ACC112 (cell line): Measurements from ENCODE around the gene FLRT2.

Experiments used
- H2AFZ ChIP-seq: fragments of 200-600 bp; sonication (generic); one replicate; pipeline ENCODE4 v1.6.0; 2017; ENCODE audit warnings: antibody characterized with exemption, low read length; ENCODE audit not compliant: unreplicated experiment
- H3K27ac ChIP-seq: fragments of 200-600 bp; sonication (generic); 2 replicates; pipeline ENCODE4 v1.5.1; 2014; ENCODE audit warnings: low read depth, mild to moderate bottlenecking, antibody characterized with exemption, low read length, moderate library complexity
- H3K27me3 ChIP-seq: fragments of 200-600 bp; sonication (generic); 2 replicates; pipeline ENCODE4 v1.6.1; 2014; ENCODE audit warnings: mild to moderate bottlenecking, antibody characterized with exemption, low read length, moderate library complexity, mixed read lengths; ENCODE audit not compliant: insufficient read depth
- H3K36me3 ChIP-seq: fragments of 200-600 bp; sonication (generic); 2 replicates; pipeline ENCODE4 v1.6.1; 2016; ENCODE audit warnings: mild to moderate bottlenecking, antibody characterized with exemption, low read length, moderate library complexity, mixed read lengths; ENCODE audit not compliant: insufficient read depth
- H3K4me1 ChIP-seq: fragments of 200-600 bp; sonication (generic); one replicate; pipeline ENCODE4 v1.6.1; 2016; ENCODE audit warnings: low read length, mixed read lengths; ENCODE audit not compliant: insufficient read depth, unreplicated experiment, control insufficient read depth
- H3K4me3 ChIP-seq: fragments of 200-600 bp; sonication (generic); 2 replicates; pipeline ENCODE4 v1.5.1; 2014; ENCODE audit warnings: mild to moderate bottlenecking, low read depth, low read length
- H3K79me2 ChIP-seq: fragments of 200-600 bp; sonication (generic); one replicate; pipeline ENCODE4 v1.6.0; 2016; ENCODE audit warnings: low read length; ENCODE audit not compliant: control insufficient read depth, unreplicated experiment, insufficient read depth

The FLRT2 gene

DNA sequence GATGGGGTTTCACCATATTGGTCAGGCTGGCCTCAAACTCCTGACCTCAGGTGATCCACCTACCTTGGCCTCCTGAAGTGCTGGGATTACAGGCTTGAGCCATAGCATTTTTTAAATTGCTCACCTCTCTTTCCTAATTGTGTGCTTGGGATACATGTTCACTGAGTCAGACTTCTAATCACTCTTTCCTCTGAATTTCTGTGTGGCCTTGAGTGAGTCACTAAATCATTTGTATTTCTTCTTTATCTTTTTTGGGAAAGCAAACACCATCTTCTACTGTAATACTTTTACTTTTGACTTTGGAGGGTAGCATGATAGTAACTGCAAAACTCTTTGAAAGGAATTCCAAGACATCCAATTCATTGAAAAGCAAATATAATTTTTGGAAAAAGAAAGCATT, 60.8 kb downstream of the FLRT2 start:
- H3K4me3 ChIP-seq: peak overlapping the region; percentile 25; the same call in 1 of the 2 replicates
- no peak overlapping the region for H2AFZ ChIP-seq
- H3K79me2 ChIP-seq: no peaks in the 10 kb centered on the region
- H3K27me3 ChIP-seq: no peaks in the 10 kb centered on the region
- H3K4me1 ChIP-seq: peaks cover 32% of the 10 kb centered on the region
- no peaks in the 10 kb centered on the region for H3K36me3 ChIP-seq
- no peak overlapping the region; the same call in 1 of the 2 replicates for H3K27ac ChIP-seq

DNA sequence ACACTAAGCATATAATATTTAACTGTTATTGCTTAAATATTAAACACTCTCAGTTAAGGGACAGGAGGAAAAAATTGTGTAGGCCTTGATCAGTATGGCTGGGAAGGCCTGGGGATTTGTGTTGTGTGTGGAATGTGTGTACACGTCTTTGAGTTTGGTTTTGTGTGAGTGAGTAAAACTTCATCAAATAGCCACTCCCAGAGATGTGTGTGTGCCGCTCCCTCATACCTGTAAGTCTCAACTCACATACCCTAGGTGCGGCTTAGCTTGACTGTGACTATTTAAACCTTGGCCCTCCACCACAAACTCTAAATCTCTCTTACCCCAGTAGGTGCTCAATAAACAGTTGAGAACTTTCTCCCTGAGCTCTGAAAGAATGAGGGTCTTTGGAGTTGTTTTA, 64.3 kb downstream of the FLRT2 start:
- no peak overlapping the region for H3K4me3 ChIP-seq
- H2AFZ ChIP-seq: no peak overlapping the region
- peaks cover 5% of the 10 kb centered on the region; the same call in 1 of the 2 replicates for H3K36me3 ChIP-seq
- peaks cover 9% of the 10 kb centered on the region for H3K4me1 ChIP-seq
- H3K27me3 ChIP-seq: no peaks in the 10 kb centered on the region
- H3K79me2 ChIP-seq: no peaks in the 10 kb centered on the region
- H3K27ac ChIP-seq: no peak overlapping the region

DNA sequence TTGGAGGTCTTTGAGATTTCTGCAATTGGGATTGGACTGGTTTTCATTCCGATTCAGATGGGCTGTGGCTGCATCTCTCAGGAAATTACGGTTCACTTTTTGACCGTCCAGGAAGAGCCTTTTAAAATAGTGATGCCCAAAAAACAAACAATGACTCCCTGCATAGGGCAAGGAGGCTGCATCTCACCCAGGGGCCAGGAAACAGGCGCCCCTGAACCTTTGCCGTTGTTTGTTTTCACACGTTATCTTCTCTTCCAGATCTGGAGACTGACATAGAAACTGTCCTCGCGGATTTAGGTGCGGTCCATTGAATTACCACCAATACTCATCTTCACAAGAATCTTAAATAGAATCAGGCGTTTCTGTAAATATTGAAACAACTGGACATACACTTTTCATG, 66.0 kb downstream of the FLRT2 start:
- no peak overlapping the region for H3K4me3 ChIP-seq
- peaks cover 5% of the 10 kb centered on the region; the same call in 1 of the 2 replicates for H3K36me3 ChIP-seq
- no peaks in the 10 kb centered on the region for H3K27me3 ChIP-seq
- no peaks in the 10 kb centered on the region for H3K79me2 ChIP-seq
- no peak overlapping the region for H2AFZ ChIP-seq
- peaks cover 7% of the 10 kb centered on the region for H3K4me1 ChIP-seq
- H3K27ac ChIP-seq: no peak overlapping the region

DNA sequence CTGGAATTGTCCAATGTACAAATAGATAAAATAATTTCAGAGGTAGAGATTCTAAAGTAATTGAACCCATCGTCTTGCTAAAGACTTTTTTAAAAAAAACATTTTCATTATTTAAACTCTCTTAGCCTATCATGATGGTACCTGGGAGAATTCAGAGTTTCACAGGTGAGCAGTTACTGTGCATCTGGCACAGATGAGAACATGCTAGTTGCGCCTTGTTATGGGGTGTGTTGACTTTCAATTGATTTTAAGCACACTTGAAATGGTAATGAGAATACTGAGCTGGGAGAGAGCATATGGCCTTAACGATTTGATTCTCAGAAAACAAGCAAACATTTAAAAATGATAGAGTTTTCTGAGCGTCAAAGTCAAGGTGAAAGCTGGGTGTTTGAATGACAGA, 66.6 kb downstream of the FLRT2 start:
- Histone ChIP-seq H3K4me3 (no peak overlapping the region), H3K4me1 (peaks cover 5% of the 10 kb centered on the region), H3K36me3 (peaks cover 5% of the 10 kb centered on the region; the same call in 1 of the 2 replicates), H3K79me2 (no peaks in the 10 kb centered on the region), H3K27ac (no peak overlapping the region), H3K27me3 (no peaks in the 10 kb centered on the region), H2AFZ (no peak overlapping the region)

DNA sequence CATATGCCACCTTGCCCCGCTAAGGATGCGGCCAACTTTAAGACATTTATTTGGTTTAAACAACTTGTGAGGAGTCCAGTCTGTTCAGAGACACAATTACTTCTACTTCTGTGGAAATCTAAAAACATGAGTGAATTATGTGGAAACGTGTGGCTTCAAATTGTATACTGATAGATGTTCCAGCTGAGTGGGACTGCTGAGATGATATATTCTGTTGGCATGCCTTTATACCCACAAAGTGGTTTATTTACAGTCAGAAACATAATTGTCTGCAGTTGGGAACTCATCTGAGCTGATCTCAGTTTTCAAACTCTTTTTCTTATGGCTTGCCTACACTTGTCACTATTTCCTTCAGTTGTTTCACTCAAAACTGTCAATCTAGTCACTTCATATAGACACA, 67.8 kb downstream of the FLRT2 start:
- H3K27ac ChIP-seq: no peak overlapping the region
- no peaks in the 10 kb centered on the region for H3K79me2 ChIP-seq
- H3K27me3 ChIP-seq: no peaks in the 10 kb centered on the region
- H3K36me3 ChIP-seq: peaks cover 5% of the 10 kb centered on the region; the same call in 1 of the 2 replicates
- no peak overlapping the region for H2AFZ ChIP-seq
- peaks cover 5% of the 10 kb centered on the region for H3K4me1 ChIP-seq
- no peak overlapping the region for H3K4me3 ChIP-seq

- no peak overlapping the region for H3K27ac ChIP-seq
- no peaks in the 10 kb centered on the region for H3K27me3 ChIP-seq
- peaks cover 5% of the 10 kb centered on the region; the same call in 1 of the 2 replicates for H3K36me3 ChIP-seq
- no peak overlapping the region for H3K4me3 ChIP-seq
- H3K79me2 ChIP-seq: no peaks in the 10 kb centered on the region
- H2AFZ ChIP-seq: no peak overlapping the region
- peaks cover 5% of the 10 kb centered on the region for H3K4me1 ChIP-seq
Observed at GRCh38 chr14:85599939-85600338, 70.0 kb downstream of the FLRT2 start.

DNA sequence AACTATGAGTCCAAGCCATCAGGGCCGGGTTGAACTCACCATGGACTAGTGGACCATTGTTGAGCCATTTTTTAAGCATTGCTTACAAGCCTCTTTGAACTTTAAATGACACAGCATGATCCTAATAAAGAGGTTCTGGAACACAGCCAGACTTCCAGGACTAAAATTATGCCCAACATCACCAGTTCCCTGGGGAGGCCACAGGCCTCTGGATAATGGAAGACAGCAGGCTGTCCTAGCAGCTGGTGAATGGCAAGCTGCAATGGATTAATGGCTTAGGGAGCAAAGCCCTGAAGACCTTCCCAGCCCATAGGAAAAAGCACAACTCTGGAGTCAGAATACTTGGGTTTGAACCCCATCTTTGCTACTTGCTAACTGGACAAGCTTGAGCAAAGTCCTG, 71.3 kb downstream of the FLRT2 start:
- Histone ChIP-seq H2AFZ (no peak overlapping the region), H3K4me3 (no peak overlapping the region), H3K79me2 (no peaks in the 10 kb centered on the region), H3K27me3 (no peaks in the 10 kb centered on the region), H3K4me1 (peaks cover 5% of the 10 kb centered on the region), H3K27ac (no peak overlapping the region), H3K36me3 (peaks cover 5% of the 10 kb centered on the region; the same call in 1 of the 2 replicates)

DNA sequence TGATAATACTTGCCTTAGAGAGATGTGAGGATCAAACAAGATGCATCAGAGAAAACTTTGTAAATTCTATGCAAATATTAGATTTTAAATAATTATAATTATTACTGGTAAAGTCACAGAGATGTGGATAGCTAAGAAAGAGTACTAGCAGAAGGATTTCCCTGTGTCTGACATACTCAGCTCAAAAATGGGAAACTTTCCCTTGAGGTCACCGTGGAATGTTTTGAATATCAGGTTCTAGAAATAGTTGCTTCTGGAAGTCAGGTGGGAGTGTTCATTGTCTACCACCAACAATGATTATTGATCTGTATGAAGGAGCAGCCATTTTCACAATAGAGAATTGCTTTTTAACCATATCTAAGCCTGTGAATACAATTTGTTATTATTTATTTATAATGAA, 71.7 kb downstream of the FLRT2 start:
- Histone ChIP-seq H3K27me3 (no peaks in the 10 kb centered on the region), H3K4me3 (no peak overlapping the region), H3K27ac (no peak overlapping the region), H3K4me1 (peaks cover 5% of the 10 kb centered on the region), H3K36me3 (peaks cover 5% of the 10 kb centered on the region; the same call in 1 of the 2 replicates), H2AFZ (no peak overlapping the region), H3K79me2 (no peaks in the 10 kb centered on the region)

DNA sequence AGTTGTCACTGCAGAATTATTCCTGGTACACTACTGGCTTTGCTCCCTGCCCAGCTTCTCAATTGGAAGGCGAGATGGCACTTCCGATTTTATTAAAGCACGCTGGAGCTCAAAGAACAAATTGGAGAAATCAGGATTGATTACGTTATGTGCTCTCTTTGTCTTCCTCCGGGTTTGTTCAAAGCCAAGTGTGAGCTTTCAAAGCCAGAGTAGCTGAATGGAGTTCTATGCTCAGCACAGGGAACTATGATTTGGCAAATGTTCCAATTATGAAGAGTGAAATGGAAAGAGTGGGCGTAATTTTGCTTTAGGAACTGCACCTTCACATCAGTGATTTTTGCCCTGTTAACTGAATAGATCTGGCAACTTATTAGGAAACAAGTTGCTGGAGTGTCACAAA, 72.4 kb downstream of the FLRT2 start:
- Histone ChIP-seq H3K36me3 (peaks cover 5% of the 10 kb centered on the region; the same call in 1 of the 2 replicates), H3K4me3 (no peak overlapping the region), H3K27ac (no peak overlapping the region), H3K4me1 (peaks cover 9% of the 10 kb centered on the region), H3K27me3 (no peaks in the 10 kb centered on the region), H3K79me2 (no peaks in the 10 kb centered on the region), H2AFZ (no peak overlapping the region)

DNA sequence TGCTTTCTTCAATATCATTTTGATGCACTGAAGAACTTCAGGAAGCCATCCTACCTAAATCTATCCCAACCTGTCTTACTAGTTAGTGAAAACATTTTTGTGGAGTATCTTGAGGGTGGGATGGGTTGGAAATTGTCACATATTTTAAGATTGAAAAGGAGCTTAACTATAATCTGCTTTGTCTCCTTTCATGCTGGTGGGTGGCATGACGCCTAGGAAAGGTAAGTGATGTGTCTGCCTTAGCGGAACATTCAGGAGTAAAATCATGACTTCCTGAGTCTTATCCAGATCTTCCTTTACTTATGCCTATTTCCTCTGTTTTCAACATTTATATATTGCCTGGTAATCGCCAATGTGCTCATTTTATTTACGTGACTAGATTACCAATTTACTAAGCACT, 74.1 kb downstream of the FLRT2 start:
- Histone ChIP-seq H3K27ac (no peak overlapping the region), H2AFZ (no peak overlapping the region), H3K79me2 (no peaks in the 10 kb centered on the region), H3K27me3 (no peaks in the 10 kb centered on the region), H3K4me3 (no peak overlapping the region), H3K4me1 (peaks cover 19% of the 10 kb centered on the region), H3K36me3 (no peaks in the 10 kb centered on the region)

DNA sequence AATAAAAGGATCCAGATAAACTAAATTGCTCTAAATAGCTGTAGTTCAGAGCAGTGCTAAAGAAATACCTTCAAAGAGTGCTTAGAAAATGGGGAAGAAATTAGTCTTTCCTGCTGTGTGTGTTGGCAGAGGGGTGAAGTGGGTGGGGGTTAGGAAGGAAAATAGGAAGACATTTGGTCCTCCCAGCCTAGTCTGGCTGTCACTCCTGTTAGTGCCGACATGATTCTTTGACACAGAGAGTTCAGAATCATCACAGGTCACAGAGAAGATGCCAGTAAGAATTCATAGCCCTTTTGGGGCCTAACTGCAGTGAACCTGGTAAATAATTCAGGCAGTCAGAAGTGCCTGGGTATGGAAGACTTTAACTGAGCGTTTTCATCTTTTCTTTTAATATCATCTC, 74.8 kb downstream of the FLRT2 start:
- Histone ChIP-seq H3K79me2 (no peaks in the 10 kb centered on the region), H3K4me1 (peaks cover 19% of the 10 kb centered on the region), H3K27ac (no peak overlapping the region), H3K27me3 (no peaks in the 10 kb centered on the region), H3K4me3 (no peak overlapping the region), H3K36me3 (no peaks in the 10 kb centered on the region), H2AFZ (no peak overlapping the region)
